Right lobe of liver (tissue), 4 donors: Measurements from ENCODE around the gene ABHD5.

Source experiments
- POLR2A ChIP-seq: fragments of 450-650 bp; IDR thresholded peaks from one replicate; pipeline ENCODE4 v1.6.1; 2017; ENCODE audit warnings: antibody characterized with exemption, mild to moderate bottlenecking
- TF ChIP-seq, protein P1 (sequence below), 4 donors: fragments of 200-600 bp in 3 of 4; fragments of 450-650 bp in 1 of 4; IDR thresholded peaks; one replicate each; pipeline versions ENCODE4 v1.5.1 to v1.8.0; 2016 to 2022; ENCODE audit warnings: antibody characterized with exemption in 4 of 4, mild to moderate bottlenecking in 2 of 4
- donor health status: DM: no; HTN: no; CAD: no.
- donor health status: DM: no; HTN: no; CAD: no.
- donor health status: DM: no; HTN: yes; CAD: no.

DNA sequence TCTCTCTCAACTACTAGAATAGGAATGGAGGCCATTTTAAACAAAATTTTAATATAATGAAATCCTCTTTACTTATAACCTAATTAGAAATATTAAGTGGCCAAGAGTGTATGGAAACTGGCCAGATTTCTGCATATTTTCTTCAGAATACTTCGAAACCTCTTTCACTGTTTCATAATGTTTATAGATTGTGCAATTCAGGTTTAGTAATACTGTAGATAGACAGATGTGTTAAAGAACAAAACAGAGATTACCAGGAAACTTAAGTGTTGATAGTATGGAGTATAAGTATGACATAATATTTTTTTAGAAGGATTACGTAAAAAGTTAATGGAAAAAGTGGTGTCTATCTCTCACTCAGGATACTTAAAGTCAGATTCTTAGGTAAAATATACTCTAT, 4.7 kb downstream of the ABHD5 start:
- no peak for TF ChIP-seq POLR2A
- TF ChIP-seq, protein P1, sequence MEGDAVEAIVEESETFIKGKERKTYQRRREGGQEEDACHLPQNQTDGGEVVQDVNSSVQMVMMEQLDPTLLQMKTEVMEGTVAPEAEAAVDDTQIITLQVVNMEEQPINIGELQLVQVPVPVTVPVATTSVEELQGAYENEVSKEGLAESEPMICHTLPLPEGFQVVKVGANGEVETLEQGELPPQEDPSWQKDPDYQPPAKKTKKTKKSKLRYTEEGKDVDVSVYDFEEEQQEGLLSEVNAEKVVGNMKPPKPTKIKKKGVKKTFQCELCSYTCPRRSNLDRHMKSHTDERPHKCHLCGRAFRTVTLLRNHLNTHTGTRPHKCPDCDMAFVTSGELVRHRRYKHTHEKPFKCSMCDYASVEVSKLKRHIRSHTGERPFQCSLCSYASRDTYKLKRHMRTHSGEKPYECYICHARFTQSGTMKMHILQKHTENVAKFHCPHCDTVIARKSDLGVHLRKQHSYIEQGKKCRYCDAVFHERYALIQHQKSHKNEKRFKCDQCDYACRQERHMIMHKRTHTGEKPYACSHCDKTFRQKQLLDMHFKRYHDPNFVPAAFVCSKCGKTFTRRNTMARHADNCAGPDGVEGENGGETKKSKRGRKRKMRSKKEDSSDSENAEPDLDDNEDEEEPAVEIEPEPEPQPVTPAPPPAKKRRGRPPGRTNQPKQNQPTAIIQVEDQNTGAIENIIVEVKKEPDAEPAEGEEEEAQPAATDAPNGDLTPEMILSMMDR (IDR thresholded peaks at IDR 0.05): no peak
